H1 (cell line): ENCODE measurements around the gene SEC24B. TPM values are rescaled to one million over a fixed set of nuclear protein-coding genes. Genes with fewer than 3 reads are reported as not detected.

Experiments used
- CTCF ChIA-PET: fragments of 300-600 bp; sonication (Branson Sonifier 250); formaldehyde crosslinking; loops from one replicate; lab custom pipeline; 2021; ENCODE audit not compliant: partially characterized antibody; lab: Charles Lee
- POLR2A ChIA-PET: fragments of 300-600 bp; sonication (Branson Sonifier 250); formaldehyde crosslinking; loops from one replicate; lab custom pipeline; 2021; ENCODE audit warnings: inconsistent platforms; ENCODE audit not compliant: partially characterized antibody; lab: Charles Lee
- DNase-seq, 2 experiments: peaks; one replicate each; pipeline versions ENCODE4 v3.0.0 to v3.0.0-alpha.2; 2010 to 2022; ENCODE audit warnings: low spot score in 2 of 2, low read depth in 1 of 2, mixed read lengths in 1 of 2
- FAIRE-seq: peaks from 2 replicates; lab custom pipeline; 2011; peaks lifted over from hg19 to GRCh38; lab: Jason Lieb, UNC
- H2AFZ ChIP-seq: 2 replicates; pipeline ENCODE4 v1.8.1; 2012; ENCODE audit warnings: low read length, inconsistent platforms
- H2AK5ac ChIP-seq: 2 replicates; pipeline ENCODE4 v1.6.1; 2013; ENCODE audit warnings: low read depth, low read length
- H2BK120ac ChIP-seq: replicated peaks from 2 replicates; pipeline ENCODE3; 2013; ENCODE audit warnings: low read depth, low read length, inconsistent platforms
- H2BK12ac ChIP-seq: 2 replicates; pipeline ENCODE4 v1.6.1; 2013; ENCODE audit warnings: low read depth, low read length
- H2BK15ac ChIP-seq: 2 replicates; pipeline ENCODE4 v1.6.1; 2013; ENCODE audit warnings: low read length
- H2BK20ac ChIP-seq: 2 replicates; pipeline ENCODE4 v1.6.1; 2013; ENCODE audit warnings: low read length
- H2BK5ac ChIP-seq: 2 replicates; pipeline ENCODE4 v1.6.1; 2013; ENCODE audit warnings: low read depth, low read length
- H3K14ac ChIP-seq: 2 replicates; pipeline ENCODE4 v1.6.1; 2013; ENCODE audit warnings: inconsistent platforms; ENCODE audit not compliant: insufficient read length
- H3K18ac ChIP-seq: 2 replicates; pipeline ENCODE4 v1.6.1; 2013; ENCODE audit warnings: low read length; ENCODE audit errors: extremely low read depth
- H3K23ac ChIP-seq: 2 replicates; pipeline ENCODE4 v1.6.1; 2013; ENCODE audit warnings: inconsistent platforms; ENCODE audit not compliant: insufficient read length
- H3K23me2 ChIP-seq: 2 replicates; pipeline ENCODE4 v1.6.1; 2013; ENCODE audit warnings: low read depth, low read length
- H3K27ac ChIP-seq: 2 replicates; pipeline ENCODE4 v1.6.1; 2011; ENCODE audit warnings: low read depth, low read length, inconsistent platforms
- H3K27me3 ChIP-seq, 4 experiments: replicated peaks in 1 of 4; 1 replicate in 1 of 4; 2 replicates in 3 of 4; pipeline versions ENCODE4 v1.6.1 to v1.8.1; 2011 to 2013; ENCODE audit warnings: low read length in 3 of 4, mild to moderate bottlenecking in 3 of 4, inconsistent platforms in 2 of 4, mixed read lengths in 2 of 4, moderate library complexity in 1 of 4; ENCODE audit not compliant: control insufficient read depth in 3 of 4, insufficient read depth in 3 of 4; ENCODE audit errors: extremely low read depth in 1 of 4
- H3K36me3 ChIP-seq, 4 experiments: 2 replicates each; pipeline versions ENCODE4 v1.6.1 to v1.8.1; 2011 to 2013; ENCODE audit warnings: mild to moderate bottlenecking in 4 of 4, low read length in 3 of 4, moderate library complexity in 2 of 4, control low read depth in 1 of 4, inconsistent platforms in 1 of 4; ENCODE audit not compliant: insufficient read depth in 4 of 4, control insufficient read depth in 2 of 4
- H3K4ac ChIP-seq: replicated peaks from 2 replicates; pipeline ENCODE3; 2013; ENCODE audit warnings: low read length, low read depth, mixed read lengths, inconsistent platforms; ENCODE audit not compliant: insufficient read length
- H3K4me1 ChIP-seq, 4 experiments: replicated peaks in 1 of 4; 1 replicate in 1 of 4; 2 replicates in 3 of 4; pipeline versions ENCODE4 v1.6.1 to v1.8.1; 2011 to 2013; ENCODE audit warnings: low read length in 3 of 4, inconsistent platforms in 2 of 4, mixed read lengths in 1 of 4; ENCODE audit not compliant: insufficient read depth in 4 of 4, control insufficient read depth in 3 of 4
- H3K4me2 ChIP-seq, 2 experiments: 2 replicates each; pipeline versions ENCODE4 v1.6.1 to v1.8.1; 2011 to 2013; ENCODE audit warnings: low read depth in 2 of 2, low read length in 2 of 2, control low read depth in 1 of 2, inconsistent platforms in 1 of 2, mild to moderate bottlenecking in 1 of 2; ENCODE audit not compliant: insufficient read depth in 1 of 2
- H3K4me3 ChIP-seq, 4 experiments: fragments of 200-600, 300-600 bp in 1 of 4; sonication (generic), shearing (Covaris generic), sonication (Bioruptor Twin) in 1 of 4; 2 replicates each; pipeline versions ENCODE4 v1.5.1 to v1.8.1; 2011 to 2016; ENCODE audit warnings: low read length in 4 of 4, low read depth in 3 of 4, control low read depth in 2 of 4, inconsistent platforms in 2 of 4, mild to moderate bottlenecking in 2 of 4, mixed read lengths in 1 of 4, moderate library complexity in 1 of 4; ENCODE audit not compliant: insufficient read depth in 2 of 4; ENCODE audit errors: extremely low read depth in 1 of 4
- H3K56ac ChIP-seq: replicated peaks from 2 replicates; pipeline ENCODE3; 2013; ENCODE audit warnings: low read depth, mild to moderate bottlenecking, mixed read lengths, low read length, inconsistent platforms; ENCODE audit not compliant: insufficient read length
- H3K79me1 ChIP-seq: 2 replicates; pipeline ENCODE4 v1.6.1; 2013; ENCODE audit warnings: low read depth, low read length, control low read depth
- H3K79me2 ChIP-seq, 2 experiments: 2 replicates each; pipeline versions ENCODE4 v1.6.1 to v1.8.1; 2012 to 2013; ENCODE audit warnings: low read length in 2 of 2, mild to moderate bottlenecking in 2 of 2, inconsistent platforms in 1 of 2; ENCODE audit not compliant: insufficient read depth in 2 of 2, control insufficient read depth in 1 of 2
- H3K9ac ChIP-seq, 4 experiments: replicated peaks in 1 of 4; 1 replicate in 1 of 4; 2 replicates in 3 of 4; pipeline versions ENCODE4 v1.6.1 to v1.8.1; 2011 to 2013; ENCODE audit warnings: low read depth in 3 of 4, low read length in 3 of 4, control low read depth in 2 of 4, mild to moderate bottlenecking in 2 of 4, moderate library complexity in 2 of 4, inconsistent platforms in 1 of 4; ENCODE audit errors: extremely low read depth in 1 of 4
- H3K9me3 ChIP-seq, 2 experiments: 2 replicates each; pipeline versions ENCODE4 v1.6.1 to v1.8.1; 2012 to 2013; ENCODE audit warnings: mild to moderate bottlenecking in 2 of 2, moderate library complexity in 2 of 2, control low read depth in 1 of 2, inconsistent platforms in 1 of 2, low read depth in 1 of 2, low read length in 1 of 2, mixed read lengths in 1 of 2; ENCODE audit not compliant: insufficient read depth in 2 of 2
- H4K20me1 ChIP-seq, 2 experiments: replicated peaks in 1 of 2; 2 replicates each; pipeline versions ENCODE3 to v1.8.1; 2011 to 2013; ENCODE audit warnings: inconsistent platforms in 2 of 2, low read length in 2 of 2, mild to moderate bottlenecking in 1 of 2; ENCODE audit not compliant: insufficient read depth in 2 of 2, control insufficient read depth in 1 of 2
- H4K5ac ChIP-seq: 2 replicates; pipeline ENCODE4 v1.6.1; 2013; ENCODE audit warnings: low read length, low read depth, mixed read lengths, inconsistent platforms; ENCODE audit not compliant: insufficient read length
- H4K8ac ChIP-seq: 2 replicates; pipeline ENCODE4 v1.8.0; 2013; ENCODE audit warnings: mild to moderate bottlenecking, moderate library complexity, low read length, inconsistent platforms; ENCODE audit not compliant: insufficient read depth; ENCODE audit errors: extremely low read depth
- H4K91ac ChIP-seq: replicated peaks from 2 replicates; pipeline ENCODE3; 2013; ENCODE audit warnings: low read length, mixed read lengths, inconsistent platforms; ENCODE audit not compliant: insufficient read length
- EP300 ChIP-seq, 2 experiments: IDR thresholded peaks; 1 replicate in 1 of 2; 2 replicates in 1 of 2; pipeline ENCODE4 v1.6.1; 2011 to 2012; ENCODE audit warnings: low read depth in 2 of 2, low read length in 2 of 2, mild to moderate bottlenecking in 2 of 2, borderline replicate concordance in 1 of 2, inconsistent platforms in 1 of 2, moderate library complexity in 1 of 2
- WGBS, 2 experiments: shearing (Covaris generic) in 1 of 2; methylation state at CpG; one replicate each; pipeline versions ENCODE4 v1.1.6 to v1.1.7; 2013 to 2015; ENCODE audit warnings: low lambda C conversion rate in 2 of 2, mixed read lengths in 2 of 2, inconsistent platforms in 1 of 2, low coverage in 1 of 2, missing lambda C conversion rate in 1 of 2; ENCODE audit not compliant: insufficient replicate concordance in 2 of 2, insufficient coverage in 1 of 2, insufficient read length in 1 of 2; ENCODE audit errors: extremely low coverage in 1 of 2, missing lambda C conversion rate in 1 of 2; 5-methylcytosine and 5-hydroxymethylcytosine counted together
- polyA plus RNA-seq, 7 experiments: library from polyadenylated mRNA; depleted of rRNA in 3 of 7; stranded (reverse) in 5 of 7; unstranded in 2 of 7; fragments of >200 nt in 5 of 7; fragments of 200-250 nt in 2 of 7; gene quantifications; 1 replicate in 5 of 7; 2 replicates in 1 of 7; 4 replicates in 1 of 7; pipeline versions ENCODE4 v1.2.1 to v1.2.3, GENCODE V29; 2011 to 2013; ENCODE audit warnings: missing spikeins in 2 of 7, mixed read lengths in 2 of 7
- total RNA-seq: library from RNA; stranded (reverse); fragmentation: NEBNext Ultra II Directional; extraction: Animal tissue kit (Norgen Biotek cat#: 25700); gene quantifications from 2 replicates; pipeline ENCODE4 v1.2.1, GENCODE V29; 2021

SEC24B gene
- total and polyA plus RNA-seq, 2 of the 8 experiments (the other 6 are each of a cell fraction or from before 2014, with no cell fraction given): 25.6 to 30.9 TPM

- no peak overlapping the region for H3K4me2 ChIP-seq
- no peak overlapping the region for H3K4me3 ChIP-seq
- FAIRE-seq (peak; percentile 24), DNase-seq (no peak)
- 95% methylated on average over 2 of the region's 2 CpGs; no CpG with 5 or more reads in 1 of the 2 experiments for WGBS, 2 experiments
- H3K79me1 ChIP-seq: peaks cover 6% of the 10 kb centered on the region
- ChIA-PET CTCF (interaction anchor here (0.7 to 1.8 kb wide), 3 partner anchors 18 to 238 kb away, joined by 3 to 6 read pairs (median 3); partner anchors contain the start of genes CASP6 and SEC24B), POLR2A (interaction anchor here (1.0 to 1.2 kb wide), 2 partner anchors 31 to 839 kb away, joined by 3 to 6 read pairs; partner anchors contain the start of gene SEC24B)
- no peak overlapping the region for H3K9ac ChIP-seq
- H4K5ac ChIP-seq: no peak overlapping the region
- H2BK120ac ChIP-seq: no peak overlapping the region
- H3K18ac ChIP-seq: no peak overlapping the region
- H3K23me2 ChIP-seq: 0 out of 2 replicates have a peak, but pooled peaks cover 2% of the 10 kb centered on the region
- no peak overlapping the region for H3K56ac ChIP-seq
- no peak overlapping the region for H2BK15ac ChIP-seq
- H4K8ac ChIP-seq: no peak overlapping the region
- H3K79me2 ChIP-seq: peaks cover 0 to 63% of the 10 kb centered on the region in 2 experiments; a peak in 2 of 4 replicates
- no peak overlapping the region for H4K91ac ChIP-seq
- no peak overlapping the region for H3K27ac ChIP-seq
- H3K9me3 ChIP-seq: no peaks in the 10 kb centered on the region
- no peak overlapping the region for H2BK12ac ChIP-seq
- H3K36me3 ChIP-seq: peaks cover 4 to 22% (median 12%) of the 10 kb centered on the region in 4 experiments; a peak in 6 of 8 replicates
- H3K14ac ChIP-seq: no peak overlapping the region
- no peak for TF ChIP-seq EP300 (IDR thresholded peaks at IDR 0.05; ENCODE audit: borderline replicate concordance in 1 of 2, low read depth in 2 of 2, low read length in 2 of 2)
- H2BK5ac ChIP-seq: no peak overlapping the region
- no peak overlapping the region for H2AFZ ChIP-seq
- H4K20me1 ChIP-seq: peaks cover 0 to 5% of the 10 kb centered on the region in 2 experiments
- H3K27me3 ChIP-seq: no peaks in the 10 kb centered on the region
- H2BK20ac ChIP-seq: no peak overlapping the region
- no peak overlapping the region for H3K23ac ChIP-seq
- H3K4ac ChIP-seq: no peak overlapping the region
- H3K4me1 ChIP-seq: 0 out of 7 replicates have a peak, but pooled peaks cover 0 to 2% (median 0%) of the 10 kb centered on the region in 4 experiments
- H2AK5ac ChIP-seq: no peak overlapping the region
These were observed 31.5 kb downstream of the SEC24B start for GRCh38 chr4:109465069-109465468.
